Measurements from ENCODE around the gene PNMA1. TPM values are rescaled to one million over a fixed set of nuclear protein-coding genes. Genes with fewer than 3 reads are reported as not detected.

PNMA1 gene
- total RNA-seq, 2 experiments from 2014 or later, result 6.0 to 14.5 TPM

GRCh38 chr14:73747379-73748211 lies 33.4 kb upstream of the PNMA1 start:
- POLR2A ChIA-PET, result interaction anchor here (1.1 to 2.2 kb wide), 3 partner anchors 7 to 41 kb away, joined by 3 to 9 read pairs (median 5); no protein-coding TSS in a partner anchor

DNA sequence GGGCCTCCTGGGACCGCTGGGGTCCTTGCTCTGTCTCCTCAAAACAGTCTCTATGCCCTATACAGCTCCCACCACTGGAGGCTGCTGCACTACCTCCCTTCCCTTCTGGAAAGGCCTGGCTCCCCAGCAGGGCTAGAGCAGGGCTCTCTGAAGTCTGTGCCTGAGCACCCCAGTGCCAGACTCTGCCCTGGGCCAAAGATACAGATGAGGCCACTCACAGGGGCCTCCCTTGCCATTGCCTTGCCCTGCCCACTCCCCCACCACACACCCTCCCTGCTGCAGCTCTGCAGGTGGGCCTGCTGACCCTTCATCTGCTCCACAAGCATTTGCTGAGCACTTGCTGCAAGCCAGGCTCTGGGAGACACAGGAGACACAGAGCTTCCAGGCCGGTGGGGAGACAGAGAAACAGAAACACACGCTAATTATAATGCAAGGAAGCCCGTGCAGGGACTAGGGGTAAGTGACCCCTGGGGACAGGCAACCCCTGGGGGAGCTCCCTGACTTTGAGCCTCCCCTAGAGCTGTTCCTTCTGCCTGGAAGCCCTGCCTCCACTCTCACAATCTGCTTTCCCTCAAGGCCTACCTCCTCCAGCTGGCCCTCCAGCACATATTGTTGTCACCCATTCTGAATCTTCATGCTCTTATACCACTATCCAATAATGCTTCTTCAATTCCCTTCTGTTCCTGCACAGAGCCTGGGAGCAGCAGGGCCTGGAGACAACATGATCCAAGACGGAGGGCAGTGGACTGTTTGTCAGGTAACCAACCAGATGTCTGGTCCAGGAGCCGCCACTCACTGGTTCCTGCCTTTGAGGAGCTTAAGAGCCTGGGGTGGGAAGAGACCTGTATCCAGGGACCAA lies 32.6 kb upstream of the PNMA1 start:
- no peaks in the 10 kb centered on the region for H3K9me3 ChIP-seq (ENCODE audit: low read length)
- CTCF ChIA-PET (ENCODE audit: unreplicated experiment), result interaction anchor here (1.0 kb wide), 2 partner anchors 9 to 31 kb away, joined by 3 to 4 read pairs; no protein-coding TSS in a partner anchor
- H3K4me2 ChIP-seq (ENCODE audit: low read length), result peak overlapping the region; percentile 89
- no peaks in the 10 kb centered on the region for H3K9me2 ChIP-seq (ENCODE audit: insufficient read depth, low read length)
- POLR2A ChIA-PET, result interaction anchor here (0.6 to 2.2 kb wide), 3 partner anchors 8 to 36 kb away, joined by 3 to 9 read pairs (median 3); a partner anchor contains a TSS
- H3K36me3 ChIP-seq (ENCODE audit: insufficient read depth, low read length), result peaks cover 32% of the 10 kb centered on the region
- H4K20me1 ChIP-seq (ENCODE audit: insufficient read depth, low read length), result peaks cover 75% of the 10 kb centered on the region
- peak; percentile 18 for DNase-seq (ENCODE audit: low spot score)
- TF ChIP-seq, protein P1, sequence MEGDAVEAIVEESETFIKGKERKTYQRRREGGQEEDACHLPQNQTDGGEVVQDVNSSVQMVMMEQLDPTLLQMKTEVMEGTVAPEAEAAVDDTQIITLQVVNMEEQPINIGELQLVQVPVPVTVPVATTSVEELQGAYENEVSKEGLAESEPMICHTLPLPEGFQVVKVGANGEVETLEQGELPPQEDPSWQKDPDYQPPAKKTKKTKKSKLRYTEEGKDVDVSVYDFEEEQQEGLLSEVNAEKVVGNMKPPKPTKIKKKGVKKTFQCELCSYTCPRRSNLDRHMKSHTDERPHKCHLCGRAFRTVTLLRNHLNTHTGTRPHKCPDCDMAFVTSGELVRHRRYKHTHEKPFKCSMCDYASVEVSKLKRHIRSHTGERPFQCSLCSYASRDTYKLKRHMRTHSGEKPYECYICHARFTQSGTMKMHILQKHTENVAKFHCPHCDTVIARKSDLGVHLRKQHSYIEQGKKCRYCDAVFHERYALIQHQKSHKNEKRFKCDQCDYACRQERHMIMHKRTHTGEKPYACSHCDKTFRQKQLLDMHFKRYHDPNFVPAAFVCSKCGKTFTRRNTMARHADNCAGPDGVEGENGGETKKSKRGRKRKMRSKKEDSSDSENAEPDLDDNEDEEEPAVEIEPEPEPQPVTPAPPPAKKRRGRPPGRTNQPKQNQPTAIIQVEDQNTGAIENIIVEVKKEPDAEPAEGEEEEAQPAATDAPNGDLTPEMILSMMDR (conservative IDR thresholded peaks at IDR 0.05; ENCODE audit: low read length), result peak; percentile 41; the same call in 1 of the 2 replicates
- no peak for TF ChIP-seq EZH2phosphoT487 (IDR thresholded peaks at IDR 0.05; ENCODE audit: borderline replicate concordance, low read depth, low read length)
- H3K4me3 ChIP-seq (ENCODE audit: low read depth, low read length, poor library complexity, severe bottlenecking), result no peak overlapping the region
- peaks cover 100% of the 10 kb centered on the region for H3K79me2 ChIP-seq (ENCODE audit: insufficient read depth, low read depth, low read length)
- BruUV-seq (replicated peaks), result no TSS peak
- intact Hi-C loops (cut with micrococcal nuclease; ENCODE audit: unreplicated experiment), result no loop called here
- H2AFZ ChIP-seq (ENCODE audit: low read length), result no peak overlapping the region
- peaks cover 100% of the 10 kb centered on the region for H3K4me1 ChIP-seq (ENCODE audit: insufficient read depth, low read length, poor library complexity, severe bottlenecking)
- peak overlapping the region; percentile 70 for H3K27ac ChIP-seq (ENCODE audit: low read depth, low read length, poor library complexity, severe bottlenecking)

More at GRCh38 chr14:73747379-73748211, 33.4 kb upstream of the PNMA1 start:
- CTCF ChIA-PET (ENCODE audit: unreplicated experiment), result interaction anchor here (1.0 kb wide), 2 partner anchors 9 to 30 kb away, joined by 3 to 4 read pairs; no protein-coding TSS in a partner anchor
- H3K4me2 ChIP-seq (ENCODE audit: low read length), result peak overlapping the region; percentile 89
- H2AFZ ChIP-seq (ENCODE audit: low read length), result no peak overlapping the region
- H3K9me2 ChIP-seq (ENCODE audit: insufficient read depth, low read length), result no peaks in the 10 kb centered on the region
- peaks cover 100% of the 10 kb centered on the region for H3K79me2 ChIP-seq (ENCODE audit: insufficient read depth, low read depth, low read length)
- H3K4me3 ChIP-seq (ENCODE audit: low read depth, low read length, poor library complexity, severe bottlenecking), result no peak overlapping the region
- peaks cover 40% of the 10 kb centered on the region for H3K36me3 ChIP-seq (ENCODE audit: insufficient read depth, low read length)
- intact Hi-C loops (cut with micrococcal nuclease; ENCODE audit: unreplicated experiment), result no loop called here
- no peak for DNase-seq (ENCODE audit: low spot score)
- H4K20me1 ChIP-seq (ENCODE audit: insufficient read depth, low read length), result peaks cover 81% of the 10 kb centered on the region
- peaks cover 100% of the 10 kb centered on the region for H3K4me1 ChIP-seq (ENCODE audit: insufficient read depth, low read length, poor library complexity, severe bottlenecking)
- TF ChIP-seq, protein P1 (conservative IDR thresholded peaks at IDR 0.05; ENCODE audit: low read length), result no peak
- TF ChIP-seq EZH2phosphoT487 (IDR thresholded peaks at IDR 0.05; ENCODE audit: borderline replicate concordance, low read depth, low read length), result no peak
- H3K9me3 ChIP-seq (ENCODE audit: low read length), result no peaks in the 10 kb centered on the region
- H3K27ac ChIP-seq (ENCODE audit: low read depth, low read length, poor library complexity, severe bottlenecking), result peak overlapping the region; percentile 70
- BruUV-seq (replicated peaks), result no TSS peak
